HG02798 (cell line): ENCODE data around the gene PARD6G.

Experiments used
- ATAC-seq: cut with Tn5 transposase; IDR thresholded peaks from one replicate; pipeline ENCODE4 v1.9.1; 2021; ENCODE audit warnings: mild to moderate bottlenecking; ENCODE audit not compliant: unreplicated experiment, poor library complexity

Gene PARD6G

DNA sequence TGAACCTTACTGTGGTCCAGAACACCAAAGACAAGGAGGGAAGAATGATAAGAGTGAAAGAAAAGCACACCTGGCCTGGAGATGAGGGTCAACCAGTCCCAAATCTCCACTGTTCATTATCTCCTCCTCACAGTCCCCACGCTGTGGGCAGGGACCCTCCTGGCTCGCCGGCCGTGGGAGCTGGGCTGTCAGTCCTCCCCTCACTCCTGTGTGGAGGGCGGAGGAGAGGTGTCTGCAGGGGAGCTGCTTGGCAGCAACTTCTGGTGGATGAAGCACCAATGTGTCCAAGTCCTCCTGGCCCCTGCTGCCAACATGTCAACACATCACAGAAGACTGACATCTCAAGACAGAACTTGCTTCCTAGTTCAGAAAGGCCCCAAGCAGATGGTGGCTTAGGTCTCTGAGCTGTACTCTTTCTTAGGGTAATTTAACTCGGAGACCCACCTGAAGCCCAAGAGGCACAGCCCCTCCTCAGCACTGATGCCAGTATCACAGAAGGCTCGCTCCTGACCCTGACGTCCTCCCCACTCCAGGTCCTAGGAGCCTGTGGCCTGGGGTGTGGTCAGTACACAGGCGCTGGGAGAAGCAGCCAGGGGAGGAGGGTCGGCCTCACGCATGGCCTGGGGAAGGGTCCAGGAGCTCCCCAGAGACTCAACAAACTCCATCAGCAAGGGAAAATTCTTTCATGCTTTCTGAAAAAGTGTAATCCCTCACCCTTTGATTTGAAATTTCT lies 54.5 kb downstream of the PARD6G start:
- ATAC-seq, result no peak

DNA sequence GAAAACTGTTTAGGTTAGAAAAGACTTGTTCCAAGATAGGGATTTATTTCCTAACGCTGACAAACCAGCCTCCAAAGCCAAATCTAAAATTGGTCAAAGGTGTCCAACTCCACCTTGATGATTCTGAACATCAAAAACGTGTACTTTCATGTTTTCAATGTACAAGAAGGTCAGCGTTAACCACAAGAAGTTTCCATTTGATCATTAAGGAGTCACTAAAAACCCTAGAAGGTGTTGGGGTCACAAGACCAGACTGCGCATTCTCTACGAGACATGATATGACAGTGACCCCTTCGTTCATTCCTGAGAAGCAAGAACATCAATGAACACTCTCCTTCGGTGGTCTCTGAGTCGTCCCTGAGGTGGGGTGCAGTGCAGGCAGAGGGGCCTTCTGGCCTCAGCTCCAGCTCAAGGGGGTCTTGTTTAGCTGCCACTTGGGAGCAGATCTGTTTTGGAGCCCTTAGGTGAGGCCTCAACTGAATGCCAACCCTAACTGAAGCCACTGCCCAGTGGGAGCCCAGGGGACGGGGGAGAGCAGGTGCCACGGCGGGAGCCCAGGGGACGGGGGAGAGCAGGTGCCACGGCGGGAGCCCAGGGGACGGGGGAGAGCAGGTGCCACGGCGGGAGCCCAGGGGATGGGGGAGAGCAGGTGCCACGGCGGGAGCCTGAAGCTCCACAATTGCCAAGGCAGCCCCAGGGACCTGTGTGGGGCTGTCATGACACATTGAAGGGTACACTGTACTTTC lies 55.2 kb downstream of the PARD6G start:
- ATAC-seq, result peak; percentile 31

DNA sequence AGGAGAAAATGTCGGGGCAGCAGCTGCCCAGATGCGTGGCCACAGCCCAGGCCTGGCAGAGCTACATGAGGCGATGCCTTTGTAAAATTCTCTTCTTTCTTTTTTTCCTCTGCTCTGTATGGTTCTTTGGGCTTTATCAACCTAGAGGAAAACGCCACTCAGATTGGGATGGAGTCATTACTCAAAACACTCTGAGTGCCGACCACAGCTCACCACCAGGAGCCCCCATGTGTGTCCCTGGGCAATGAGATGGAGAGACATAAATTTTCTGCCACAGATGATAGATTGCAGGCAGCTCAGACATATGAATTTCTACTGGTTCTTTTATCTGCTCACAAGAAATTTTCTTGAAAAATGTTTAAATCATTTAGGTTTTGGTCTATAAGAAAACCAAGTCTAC lies 56.0 kb downstream of the PARD6G start:
- no peak for ATAC-seq

DNA sequence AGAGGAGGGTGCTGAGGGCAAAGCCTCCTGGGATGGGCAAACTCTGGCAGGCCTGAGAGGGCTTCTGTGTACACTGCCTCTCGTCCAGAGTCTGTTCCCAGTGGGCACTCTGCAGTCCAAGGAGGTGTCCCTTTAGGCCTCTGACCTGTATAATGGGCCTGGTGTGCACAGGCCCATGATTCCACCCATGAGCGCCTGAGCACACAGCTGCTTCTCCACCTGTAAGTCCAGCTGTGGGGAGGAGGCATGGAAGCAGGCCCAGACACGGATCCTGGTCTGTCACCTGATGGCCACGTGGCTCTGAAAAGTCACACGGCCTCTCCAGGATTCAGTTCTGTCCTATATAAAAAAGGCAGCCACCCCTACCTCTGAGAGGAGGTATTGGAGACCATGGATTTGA lies 57.0 kb downstream of the PARD6G start:
- no peak for ATAC-seq

DNA sequence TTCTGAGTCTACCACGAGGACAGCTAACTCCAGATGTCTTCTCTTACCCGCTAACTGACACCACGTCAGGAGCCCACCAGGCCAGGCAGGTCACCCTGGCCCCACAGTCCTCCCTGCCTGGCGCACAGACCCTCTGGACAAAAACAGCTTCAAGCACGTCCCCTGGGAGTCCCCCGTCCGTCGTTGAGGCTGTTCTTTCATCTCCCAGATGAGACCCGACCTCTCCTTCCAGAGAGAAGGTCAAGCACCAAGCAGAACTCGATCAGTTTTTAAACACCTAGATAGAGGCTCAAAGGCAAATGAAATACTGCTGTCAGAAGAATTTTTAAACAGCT lies 57.8 kb downstream of the PARD6G start:
- no peak for ATAC-seq

DNA sequence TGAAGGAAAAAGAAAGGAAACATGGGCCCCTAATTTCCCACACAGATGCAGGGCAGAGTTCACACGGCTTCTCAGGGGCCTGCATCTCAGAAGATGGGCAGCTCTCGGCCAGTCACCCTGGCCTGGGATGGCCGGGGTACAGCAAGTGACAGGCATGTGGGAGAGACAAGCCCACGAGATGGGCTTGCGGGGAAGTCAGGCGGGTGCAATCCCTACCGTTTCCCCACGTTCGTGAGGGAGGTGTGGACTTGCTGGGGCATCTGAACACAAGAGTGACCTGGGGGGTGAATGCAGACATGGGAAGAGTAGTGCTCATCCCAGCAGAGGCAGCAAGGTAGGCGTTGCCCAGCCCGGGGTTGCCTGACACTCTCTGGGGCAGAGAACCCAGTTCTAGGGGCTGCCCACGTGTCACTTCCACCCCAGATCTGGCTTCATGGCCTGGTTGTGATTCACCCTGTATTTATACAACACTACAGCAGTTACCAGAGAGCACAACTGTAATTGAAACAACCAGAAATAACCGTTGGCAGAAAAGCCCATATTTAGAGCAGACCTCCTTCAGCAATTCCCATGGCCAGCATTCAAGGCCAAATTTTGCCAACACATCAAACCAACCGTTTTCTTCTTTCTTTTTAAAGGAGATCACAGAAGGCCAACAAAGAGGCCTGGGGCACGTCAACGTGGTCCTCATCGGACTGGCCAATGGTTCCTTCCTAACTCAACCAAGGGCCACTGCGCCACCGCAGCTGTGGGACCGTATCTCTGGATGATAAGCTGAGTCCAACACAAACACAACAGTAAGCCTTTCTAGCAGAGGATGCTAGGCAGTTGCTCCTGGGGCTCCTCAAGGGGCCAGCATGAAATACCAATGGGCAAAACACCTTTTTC lies 58.4 kb downstream of the PARD6G start:
- ATAC-seq, result no peak

DNA sequence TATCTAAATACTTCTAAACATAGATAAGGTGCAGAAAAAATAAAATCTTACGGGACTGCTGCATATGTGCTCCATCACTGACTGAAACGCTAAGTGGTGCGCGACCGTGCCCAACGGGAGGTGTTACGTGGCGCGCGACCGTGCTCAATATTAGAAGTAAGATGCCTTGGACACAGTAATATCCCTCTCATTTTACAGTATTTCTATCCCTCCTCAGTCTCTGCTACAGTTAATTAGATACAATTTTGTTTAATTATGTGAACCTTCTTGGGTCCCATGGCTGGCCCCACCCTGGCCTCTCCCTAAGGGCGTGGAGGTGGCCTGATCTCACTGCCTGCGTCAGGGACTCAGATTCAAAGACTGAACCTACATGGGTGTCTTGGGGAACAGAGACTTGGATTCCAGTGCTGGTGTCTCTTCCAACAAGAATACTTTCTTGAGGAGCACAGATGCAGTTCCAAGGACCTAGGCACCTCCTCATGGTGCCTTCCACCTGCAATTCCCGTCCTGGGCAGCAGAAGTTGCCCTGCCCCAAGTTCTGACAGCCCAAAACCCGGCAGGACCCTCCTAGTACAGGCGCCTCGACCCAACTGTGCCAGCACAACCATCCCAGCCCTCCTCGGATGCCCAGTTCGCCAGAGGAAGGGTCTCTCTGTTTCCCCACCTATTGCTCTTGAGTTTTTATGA lies 59.2 kb downstream of the PARD6G start:
- no peak for ATAC-seq

DNA sequence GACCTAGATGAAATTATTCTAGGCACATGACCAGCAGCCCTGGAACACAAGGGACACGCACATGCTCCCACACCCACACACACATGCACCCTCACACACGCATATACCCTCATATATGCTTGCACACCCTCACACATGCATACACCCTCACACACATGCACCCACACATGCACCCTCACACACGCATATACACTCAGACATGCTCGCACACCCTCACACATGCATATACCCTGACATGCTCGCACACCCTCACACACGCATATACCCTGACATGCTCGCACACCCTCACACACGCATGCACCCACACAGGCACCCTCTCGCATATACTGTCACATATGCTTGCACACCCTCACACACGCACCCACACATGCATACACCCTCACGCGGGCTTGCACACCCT lies 61.8 kb downstream of the PARD6G start:
- no peak for ATAC-seq

DNA sequence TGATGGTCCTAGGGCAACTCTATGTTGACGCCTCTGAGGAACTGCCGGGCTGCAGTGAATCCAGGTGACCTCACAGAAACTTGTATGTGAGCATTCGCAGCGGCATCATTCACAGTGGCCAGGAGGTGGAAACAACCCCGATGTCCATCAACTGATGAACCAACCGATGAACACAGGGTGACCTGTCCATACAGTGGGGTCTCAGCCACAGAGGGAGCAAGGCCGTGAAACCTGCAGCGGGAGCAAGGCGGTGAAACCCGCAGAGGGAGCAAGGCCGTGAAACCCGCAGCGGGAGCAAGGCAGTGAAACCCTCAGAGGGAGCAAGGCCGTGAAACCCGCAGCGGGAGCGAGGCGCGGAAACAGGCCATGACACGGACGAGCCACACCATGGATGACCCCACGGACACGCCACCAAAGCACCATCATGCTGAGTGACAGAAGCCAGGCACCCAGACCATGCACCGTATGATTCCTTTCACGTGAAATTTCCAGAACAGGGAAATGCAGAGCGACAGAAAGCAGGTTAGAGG lies 63.0 kb downstream of the PARD6G start:
- ATAC-seq, result no peak

DNA sequence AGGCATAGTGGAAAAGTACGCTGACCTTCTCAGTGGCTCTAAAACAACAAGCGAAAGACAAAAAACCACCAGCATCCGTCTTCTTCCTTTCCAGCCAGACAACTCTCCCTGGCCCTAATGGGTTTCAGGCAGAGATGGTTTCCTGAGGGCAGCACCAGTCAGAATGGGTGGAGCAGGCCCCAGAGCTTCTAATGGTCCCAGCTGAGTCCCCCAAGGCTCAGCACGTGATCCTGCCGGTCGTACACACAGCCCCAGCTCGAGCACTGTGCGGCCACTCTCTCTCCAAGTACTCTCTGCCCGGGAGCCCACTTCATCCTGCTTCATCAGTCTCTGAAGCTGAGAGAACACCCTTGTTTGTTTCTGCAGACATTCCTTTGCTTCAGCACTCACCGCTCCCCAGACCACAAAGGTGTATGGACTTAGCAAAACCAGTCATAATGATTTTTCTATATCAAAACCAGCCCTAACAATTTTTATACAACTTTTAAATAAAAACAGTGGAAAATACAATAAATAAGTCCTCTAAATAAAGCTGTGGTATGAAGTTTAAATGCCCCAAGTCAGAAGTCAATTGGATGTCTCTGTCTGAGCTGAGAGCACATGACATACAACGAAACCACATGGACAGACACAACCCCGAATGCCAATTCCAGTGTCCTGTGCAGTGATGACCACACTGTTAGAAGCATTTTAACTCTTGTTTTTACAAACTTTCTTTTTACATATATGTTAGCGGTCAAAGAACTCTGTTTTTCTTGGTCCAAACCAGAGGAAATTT lies 63.9 kb downstream of the PARD6G start:
- ATAC-seq, result no peak

DNA sequence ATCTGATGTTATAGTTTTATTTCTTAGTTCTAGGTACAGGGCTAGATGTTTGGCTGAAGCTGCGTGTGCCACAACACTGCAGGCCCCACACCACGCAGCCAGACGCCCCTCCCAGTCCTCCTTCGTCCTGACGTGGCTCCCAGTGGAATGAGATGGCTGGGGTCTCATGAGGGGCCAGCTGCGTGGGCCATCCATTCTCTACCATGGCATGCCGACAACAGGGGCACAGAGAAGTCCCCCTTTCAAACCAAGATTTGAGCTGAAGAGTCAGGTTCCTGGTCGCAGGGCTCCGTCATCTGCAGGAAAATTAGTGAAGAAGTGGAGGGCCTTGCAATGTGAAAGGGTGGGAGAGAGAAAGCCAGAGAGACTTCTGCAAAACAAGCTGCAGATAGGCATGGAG lies 64.5 kb downstream of the PARD6G start:
- no peak for ATAC-seq

DNA sequence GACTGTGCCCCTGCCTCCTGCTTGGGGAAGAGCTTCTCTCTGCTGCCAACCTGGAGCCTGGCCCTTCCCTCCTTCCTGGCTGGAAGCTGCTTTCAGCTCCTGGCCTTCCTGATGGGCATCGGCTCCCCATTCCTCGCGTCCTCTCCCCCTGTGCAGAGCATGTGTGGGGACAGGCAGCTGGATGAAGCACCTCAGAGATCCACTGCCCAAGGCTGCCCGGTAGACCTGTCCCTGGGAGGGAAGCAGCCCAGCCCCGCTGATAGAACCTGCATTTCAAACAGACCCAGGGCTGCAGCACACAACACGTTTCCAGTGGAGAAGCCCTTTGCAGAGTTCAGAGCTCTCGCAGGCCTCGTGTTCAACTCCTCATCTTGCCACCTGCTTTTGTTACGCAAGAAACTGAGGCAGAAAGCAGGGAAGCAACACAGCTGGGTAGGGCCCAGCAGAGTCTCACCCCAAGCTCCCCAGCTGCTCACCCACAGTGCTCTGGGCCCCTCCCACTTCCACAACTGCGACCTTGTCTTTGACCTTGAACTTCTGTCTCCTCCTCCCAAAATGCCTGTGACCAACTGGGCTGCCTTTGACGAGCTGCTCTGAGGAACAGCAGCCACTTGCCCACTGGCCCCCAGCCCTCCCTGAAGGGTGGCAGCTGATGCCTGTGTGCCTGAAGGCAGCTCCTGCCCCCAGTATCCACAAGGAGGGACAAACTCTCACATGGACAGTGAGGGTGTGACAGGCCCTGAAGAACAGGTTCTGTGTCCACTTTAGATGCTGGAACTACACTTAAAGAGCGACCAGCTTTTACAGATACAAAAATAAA lies 65.5 kb downstream of the PARD6G start:
- no peak for ATAC-seq

DNA sequence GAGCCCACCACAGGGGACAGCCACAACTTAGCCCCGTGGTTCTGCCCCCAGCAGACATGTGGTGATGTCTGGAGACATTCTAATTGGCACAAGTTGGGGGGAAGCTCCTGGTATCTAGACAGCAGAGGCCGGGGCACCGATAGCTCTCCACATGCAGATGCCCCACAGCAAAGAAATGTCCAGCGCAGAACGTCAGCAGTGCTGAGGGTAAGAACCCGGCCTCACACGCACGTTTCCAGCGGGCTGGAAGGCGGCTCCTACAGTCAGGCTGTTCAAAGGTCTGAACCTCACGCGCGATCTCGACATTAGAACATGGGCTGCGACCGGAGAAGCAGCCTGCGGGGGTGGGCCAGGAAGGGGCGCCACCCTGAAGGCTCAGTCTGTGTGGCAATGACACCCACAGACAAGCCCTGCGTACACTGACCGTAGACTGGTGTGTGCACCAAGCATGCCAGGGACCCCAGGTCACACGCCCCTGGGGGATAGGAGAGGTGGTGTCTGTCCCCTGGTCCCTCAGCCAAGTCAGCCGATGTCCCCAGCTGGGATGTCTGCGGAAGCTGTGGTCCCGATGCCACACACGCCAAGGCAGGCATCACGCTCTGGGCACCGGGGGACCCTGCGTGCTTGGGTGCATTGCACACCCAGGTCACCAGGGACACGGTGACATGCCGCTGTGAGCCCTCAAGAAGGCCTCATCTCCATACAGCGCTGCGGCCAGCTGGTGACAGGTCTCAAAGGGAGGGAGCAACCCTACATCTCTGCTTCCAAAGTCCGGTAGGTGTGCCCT lies 66.3 kb downstream of the PARD6G start:
- ATAC-seq, result no peak

DNA sequence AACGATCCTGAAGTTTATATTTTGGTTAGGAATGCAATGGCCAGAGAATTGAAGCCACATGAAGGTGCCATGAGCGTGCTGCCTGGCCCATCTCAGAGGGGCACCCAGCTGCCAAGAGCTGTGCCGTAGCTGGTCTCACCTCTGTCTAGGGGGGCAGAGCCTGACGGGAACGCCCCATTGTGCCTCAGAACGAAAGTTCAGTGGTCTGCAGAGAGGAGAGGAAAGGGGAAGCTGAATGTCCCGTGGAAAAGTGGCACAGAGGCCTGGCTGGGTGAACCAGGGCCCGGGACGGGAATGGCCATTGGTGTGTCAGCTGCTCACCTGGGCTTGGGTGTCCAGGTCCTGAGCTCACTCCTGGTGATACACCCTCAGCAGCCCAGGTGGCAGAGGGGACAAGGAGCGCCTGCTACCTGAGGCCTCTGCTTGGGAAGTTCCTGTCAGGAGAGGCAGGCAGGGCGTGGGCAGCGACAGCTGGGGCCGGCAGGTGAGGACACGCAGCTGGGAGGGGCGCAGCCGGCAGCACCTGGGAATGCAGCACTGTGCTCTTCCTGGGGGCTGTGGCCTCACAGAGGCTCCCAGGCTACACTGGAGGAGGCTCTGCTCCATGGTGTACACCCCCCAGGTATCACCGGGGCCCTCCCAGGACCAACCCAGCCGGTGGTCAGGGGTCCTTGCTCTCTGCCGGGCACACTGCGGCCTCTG lies 67.3 kb downstream of the PARD6G start:
- ATAC-seq, result peak; percentile 42

DNA sequence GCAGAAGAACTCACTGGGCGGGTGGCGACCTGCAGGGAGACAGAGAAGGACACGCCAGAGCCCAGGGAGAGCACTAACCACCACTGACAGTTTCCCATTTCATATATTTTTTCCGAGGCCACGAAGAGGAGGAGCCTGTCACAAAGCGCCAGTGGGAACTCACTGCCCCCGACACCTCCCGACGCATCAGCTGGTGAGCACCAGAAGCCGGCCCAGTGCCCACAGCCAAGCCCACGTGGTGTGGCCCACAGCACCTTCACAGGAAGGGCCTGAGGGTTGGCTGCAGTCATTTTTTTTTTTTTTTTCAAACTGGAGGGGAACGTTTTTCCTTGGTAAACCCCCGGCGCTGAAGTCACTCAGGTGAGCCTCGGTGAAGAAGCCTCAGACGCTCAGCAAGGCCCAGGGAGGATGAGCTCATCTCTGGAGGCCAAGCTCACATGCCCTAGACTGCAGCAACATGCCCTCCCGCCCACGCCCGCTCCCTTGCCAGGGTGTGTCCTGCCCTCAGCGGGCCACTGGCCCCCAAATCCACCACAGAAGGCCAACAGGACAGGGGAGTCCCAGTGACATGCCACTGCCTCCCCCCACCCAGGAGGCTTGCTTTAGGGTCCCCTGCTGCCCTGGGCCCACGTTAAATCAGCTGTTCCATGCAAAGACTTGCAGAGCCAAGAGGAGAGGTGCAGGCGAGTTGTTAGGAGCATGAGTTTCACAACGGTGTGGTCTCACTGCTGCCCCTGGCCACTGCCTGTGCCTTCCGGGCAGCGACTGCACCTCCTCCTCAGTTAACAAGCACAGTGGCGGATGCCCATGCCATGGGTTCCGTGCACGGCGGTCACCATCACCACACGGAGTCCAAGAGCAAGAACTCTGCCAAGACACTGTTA lies 68.1 kb downstream of the PARD6G start:
- peak; percentile 2 for ATAC-seq

DNA sequence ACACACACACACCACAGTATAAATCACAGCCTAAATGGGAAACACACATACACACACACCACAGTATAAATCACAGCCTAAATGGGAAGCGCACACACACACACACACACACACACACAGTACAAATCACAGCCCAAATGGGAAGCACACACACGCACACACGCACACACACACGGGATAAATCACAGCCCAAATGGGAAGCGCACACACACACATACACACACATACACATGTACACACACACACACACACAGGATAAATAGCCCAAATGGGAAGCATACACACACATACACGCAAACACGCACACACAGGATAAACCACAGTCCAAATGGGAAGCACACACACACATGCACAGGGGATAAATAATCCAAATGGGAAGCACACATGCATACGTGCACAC lies 70.2 kb downstream of the PARD6G start:
- no peak for ATAC-seq
